Esophagus mucosa (tissue), 1 donor: ENCODE measurements around the gene ATP9B. TPM values are rescaled to one million over a fixed set of nuclear protein-coding genes. Genes with fewer than 3 reads are reported as not detected.
"Not testable (repeated sequence)": the region's sequence is repeated elsewhere in the genome, so short reads cannot be mapped to it uniquely, and the experiment has no call there.

ENCODE experiments used
- ATAC-seq: fragments of 200-7000 bp; cut with Tn5 transposase; one replicate; pipeline ENCODE4 v1.9.1; 2020
- total RNA-seq: library from RNA; stranded (reverse); gene quantifications from one replicate; pipeline ENCODE4 v1.2.4, GENCODE V29; 2023
- donor health status: DM: yes; HTN: yes; CAD: no.

Gene ATP9B
- total RNA-seq, 1 donor from 2014 or later = 19.6 TPM

DNA sequence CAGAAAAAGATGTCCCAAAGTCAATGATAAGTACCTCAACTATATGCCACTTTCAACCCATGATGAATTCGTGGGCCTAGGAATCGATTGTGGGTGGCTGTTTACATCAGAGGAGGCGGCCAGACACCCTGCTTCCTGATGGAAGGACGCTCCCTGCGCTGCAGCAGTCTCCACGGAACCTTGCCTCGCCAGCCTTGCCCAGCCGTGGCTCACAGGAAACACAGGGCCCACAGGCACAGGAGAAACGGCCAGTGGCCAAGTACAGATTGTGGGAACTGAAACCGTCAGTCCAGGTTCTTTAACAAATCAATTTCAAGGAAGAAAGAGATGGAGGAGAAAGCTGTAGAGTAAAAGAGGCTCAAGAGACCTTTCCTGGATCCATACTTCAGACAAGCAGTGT, 225.0 kb downstream of the ATP9B start:
- ATAC-seq = no peak

DNA sequence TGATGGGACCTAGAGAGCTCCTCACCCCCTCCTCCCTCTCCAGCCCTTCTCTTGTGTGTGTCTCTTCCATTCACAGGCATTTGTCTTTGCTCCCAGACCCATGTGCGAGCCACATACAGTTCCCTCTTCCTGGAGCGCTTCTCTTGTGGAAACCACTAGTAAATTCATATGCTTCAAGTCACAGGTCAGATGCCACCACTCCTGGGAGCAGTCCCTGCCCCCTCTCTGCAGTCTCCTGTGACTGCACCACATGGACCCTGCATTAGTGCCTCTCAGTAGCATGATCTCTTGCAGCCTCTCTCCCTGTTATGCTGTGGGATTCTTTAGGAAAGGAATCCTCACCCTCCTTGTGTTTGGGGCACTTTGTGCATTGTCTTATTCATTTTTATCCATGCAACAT, 230.1 kb downstream of the ATP9B start:
- no peak for ATAC-seq

DNA sequence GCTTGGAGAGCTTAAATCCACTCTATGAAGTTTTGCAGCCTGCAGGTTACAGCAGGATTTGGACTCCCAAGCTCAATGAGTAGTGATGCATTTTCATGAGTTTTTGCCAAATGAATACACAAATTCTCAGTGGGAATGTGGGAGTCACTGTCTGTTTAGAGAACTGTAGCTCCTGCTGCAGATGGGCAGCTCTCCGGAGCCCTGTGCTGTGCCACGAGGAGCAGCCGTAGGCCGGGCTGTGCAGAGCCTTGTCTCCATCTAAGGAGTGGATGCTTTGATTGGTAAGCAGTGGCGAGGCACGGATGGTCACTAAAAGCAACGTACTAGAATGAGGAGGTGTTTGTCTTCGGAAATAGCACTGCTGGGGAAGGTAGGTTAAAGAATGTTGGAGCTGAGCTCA, 230.5 kb downstream of the ATP9B start:
- ATAC-seq = no peak

GRCh38 chr18:79300413-79300812, 231.2 kb downstream of the ATP9B start:
- ATAC-seq = no peak

DNA sequence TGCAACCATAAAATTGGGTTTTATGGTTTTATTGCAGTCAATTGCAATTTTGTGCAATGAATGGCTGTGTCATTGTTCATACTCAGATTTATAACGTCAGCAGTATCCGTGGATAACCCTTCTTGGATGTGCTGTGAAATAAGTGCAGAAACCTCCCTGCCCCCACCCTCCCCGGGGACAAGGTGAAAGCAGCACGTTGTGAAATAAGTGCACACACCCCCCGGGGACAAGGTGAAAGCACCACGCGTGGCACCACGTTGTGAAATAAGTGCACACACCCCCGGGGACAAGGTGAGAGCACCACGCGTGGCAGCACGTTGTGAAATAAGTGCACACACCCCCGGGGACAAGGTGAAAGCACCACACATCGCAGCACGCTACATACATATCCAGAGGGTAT, 232.9 kb downstream of the ATP9B start:
- no peak for ATAC-seq

DNA sequence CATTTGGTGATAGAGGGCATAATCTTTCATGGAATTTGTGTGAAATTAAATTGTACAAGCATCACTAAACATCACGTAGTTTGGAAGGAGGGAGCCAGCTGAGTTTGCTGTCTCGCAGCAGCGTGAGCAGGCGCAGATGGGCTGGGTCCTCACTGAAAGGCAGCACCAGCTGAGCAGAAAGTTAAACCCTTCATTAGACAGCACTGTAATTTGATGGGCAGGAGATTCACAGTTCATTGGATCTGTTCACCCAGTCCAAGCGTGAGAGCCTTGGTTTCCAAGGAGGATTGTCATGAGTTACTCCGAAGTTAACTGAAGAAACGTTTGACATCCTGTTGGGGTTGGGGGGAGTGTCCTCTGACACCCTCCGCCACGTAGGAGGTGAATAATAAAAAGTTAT, 236.7 kb downstream of the ATP9B start:
- ATAC-seq = no peak

- ATAC-seq = no peak
Observed at GRCh38 chr18:79309614-79310358, 240.6 kb downstream of the ATP9B start.

GRCh38 chr18:79314838-79315388, 245.7 kb downstream of the ATP9B start:
- ATAC-seq = no peak

DNA sequence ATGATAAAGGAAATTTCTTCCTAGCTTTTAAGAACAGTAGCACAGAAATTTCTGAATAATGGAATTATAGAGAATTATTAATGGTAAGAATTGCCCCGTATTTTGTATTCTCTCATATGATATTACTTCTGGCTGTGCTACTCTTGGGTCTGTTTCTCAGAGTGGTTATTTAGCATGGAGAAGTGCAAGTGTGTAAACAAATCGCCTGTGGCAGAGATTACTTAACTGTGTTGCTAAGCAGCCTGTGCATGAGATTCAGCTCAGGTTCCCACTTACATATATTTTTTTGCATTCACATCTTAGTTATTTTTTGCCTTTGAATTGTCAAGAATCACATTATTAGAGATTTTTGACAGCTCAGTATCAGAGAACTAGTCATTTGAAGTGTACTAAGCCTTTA, 246.4 kb downstream of the ATP9B start:
- no peak for ATAC-seq

- no peak for ATAC-seq
Observed at GRCh38 chr18:79317703-79318102, 248.5 kb downstream of the ATP9B start.

DNA sequence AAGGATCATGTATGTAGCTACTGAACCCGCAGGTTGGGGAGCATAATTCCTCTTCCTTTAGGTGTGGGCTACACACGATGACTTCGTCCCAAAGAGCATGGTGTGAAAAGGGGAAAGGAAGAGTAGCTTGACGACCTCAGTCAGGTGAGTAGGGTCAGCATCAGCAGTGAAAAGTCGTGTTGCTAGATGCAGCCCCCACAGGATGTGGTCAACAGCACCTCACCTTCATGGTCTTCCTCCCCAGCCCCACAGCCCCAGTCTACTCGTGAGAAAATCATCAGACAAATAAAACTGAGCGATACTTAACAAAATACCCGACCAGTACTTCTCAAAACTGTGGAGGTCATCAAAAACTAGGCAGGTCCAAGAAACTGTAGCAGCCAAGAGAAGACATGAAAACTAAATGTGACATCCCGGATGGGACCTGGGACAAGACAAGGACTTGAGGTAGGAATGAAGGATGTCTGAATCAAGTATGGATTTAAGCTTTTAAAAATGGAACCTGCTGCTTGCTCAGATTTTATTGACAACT, 249.0 kb downstream of the ATP9B start:
- no peak for ATAC-seq

DNA sequence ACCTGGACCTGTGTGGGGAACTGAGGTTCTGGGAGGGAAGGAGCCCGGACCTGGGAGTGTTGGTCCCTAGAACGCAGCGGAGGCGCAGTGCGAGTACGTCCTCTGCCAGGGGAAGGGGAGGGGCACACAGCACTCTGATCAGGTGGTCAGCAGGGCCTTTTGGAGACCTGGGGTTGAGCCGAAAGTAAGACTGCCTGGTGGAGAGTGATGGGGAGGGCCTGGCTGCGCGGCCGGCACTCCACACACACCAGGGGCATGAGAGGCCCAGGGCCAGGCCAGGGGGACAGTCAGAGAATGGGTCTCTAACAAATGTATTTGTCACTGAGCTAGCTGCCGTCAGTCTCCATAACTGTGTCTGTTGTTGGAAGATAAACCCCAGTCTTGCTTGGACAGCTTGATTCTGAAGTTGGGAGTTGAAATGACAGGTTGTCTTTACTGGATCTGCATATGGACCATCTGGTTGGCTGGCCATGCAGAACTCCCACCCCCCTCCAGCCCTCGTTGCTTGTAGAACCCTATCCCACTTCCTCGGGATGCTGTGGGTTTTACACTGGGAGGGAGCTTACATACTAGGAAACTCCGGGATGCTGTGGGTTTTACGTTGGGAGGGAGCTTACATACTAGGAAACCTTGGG, 251.1 kb downstream of the ATP9B start:
- no peak for ATAC-seq

GRCh38 chr18:79321625-79322405, 252.6 kb downstream of the ATP9B start:
- ATAC-seq = no peak

- ATAC-seq = no peak
Observed at GRCh38 chr18:79322441-79322840, 253.2 kb downstream of the ATP9B start.

GRCh38 chr18:79323471-79323870, 254.3 kb downstream of the ATP9B start:
- ATAC-seq = no peak

DNA sequence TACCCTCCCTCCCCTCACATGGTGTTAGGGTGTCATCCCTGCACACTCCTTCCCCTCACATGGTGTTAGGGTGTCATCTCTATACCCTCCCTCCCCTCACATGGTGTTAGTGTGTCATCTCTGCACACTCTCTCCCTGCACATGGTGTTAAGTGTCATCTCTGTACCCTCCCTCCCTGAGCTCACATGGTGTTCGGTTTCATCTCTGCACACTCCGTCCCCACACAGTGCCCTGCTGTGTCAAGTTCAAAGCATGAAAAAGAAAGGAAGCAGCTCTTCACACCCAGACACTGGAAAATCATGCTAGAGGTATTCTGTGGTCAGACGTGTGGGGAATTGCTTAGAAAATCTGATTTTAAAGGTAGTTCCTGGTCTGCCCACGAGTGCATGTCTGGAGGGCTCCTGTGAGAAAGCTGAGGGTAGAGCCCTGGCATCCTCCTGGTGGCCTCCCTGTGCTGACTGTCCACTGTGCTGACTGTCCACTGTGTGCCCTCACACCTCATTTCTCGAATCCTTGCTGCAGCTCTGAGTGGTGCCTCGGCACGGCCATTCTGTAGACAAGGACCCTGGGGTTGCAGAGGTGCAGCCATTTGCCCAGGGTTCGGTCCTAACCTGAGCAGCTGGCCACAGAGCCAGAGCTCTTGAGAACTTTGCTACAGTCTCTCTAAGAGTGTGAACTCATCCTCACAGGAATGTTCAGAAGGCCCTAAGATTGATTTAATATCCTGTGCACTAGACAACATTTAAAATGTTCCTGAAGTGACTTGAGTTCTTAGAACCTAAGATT, 257.4 kb downstream of the ATP9B start:
- no peak for ATAC-seq

DNA sequence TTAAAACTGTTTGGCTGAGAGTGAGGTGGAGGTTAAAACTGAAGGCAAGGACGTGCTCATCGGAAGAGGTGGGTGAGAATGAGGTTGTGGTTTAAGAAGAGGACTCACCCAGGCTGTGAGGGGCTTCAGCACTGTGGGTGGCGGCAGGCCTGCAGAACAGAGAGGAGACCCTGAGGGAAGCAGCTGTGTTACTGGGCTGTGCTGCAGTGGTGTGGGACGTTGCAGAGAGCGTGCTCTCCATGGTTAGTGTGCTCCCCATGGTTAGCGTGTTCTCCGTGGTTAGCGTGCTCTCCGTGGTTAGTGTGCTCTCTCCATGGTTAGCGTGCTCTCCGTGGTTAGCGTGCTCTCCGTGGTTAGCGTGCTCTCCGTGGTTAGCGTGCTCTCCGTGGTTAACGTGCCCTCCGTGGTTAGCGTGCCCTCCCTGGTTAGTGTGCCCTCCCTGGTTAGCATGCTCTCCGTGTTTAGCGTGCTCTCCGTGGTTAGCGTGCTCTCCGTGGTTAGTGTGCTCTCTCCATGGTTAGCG, 258.1 kb downstream of the ATP9B start:
- ATAC-seq = no peak

GRCh38 chr18:79327915-79328314, 258.7 kb downstream of the ATP9B start:
- ATAC-seq = not testable (repeated sequence)

- no peak for ATAC-seq
Observed at GRCh38 chr18:79328887-79329286, 259.7 kb downstream of the ATP9B start.

GRCh38 chr18:79329786-79330185, 260.6 kb downstream of the ATP9B start:
- ATAC-seq = no peak

- ATAC-seq = no peak
Observed at GRCh38 chr18:79332646-79333045, 263.5 kb downstream of the ATP9B start.

- no peak for ATAC-seq
Observed at GRCh38 chr18:79333046-79333445, 263.9 kb downstream of the ATP9B start.
